HUDEP-2 (cell line): Measurements from ENCODE around the gene RPUSD3.
"Not testable (repeated sequence)": the region's sequence is repeated elsewhere in the genome, so short reads cannot be mapped to it uniquely, and the experiment has no call there.

Experiments used
- DNase-seq, 76 experiments: peaks; one replicate each; lab custom pipeline; 2025; ENCODE audit not compliant: unreplicated experiment in 76 of 76; lab: John Stamatoyannopoulos, UW

RPUSD3 gene

GRCh38 chr3:9866639-9867038 lies 22.8 kb upstream of the RPUSD3 start:
- DNase-seq: no peak

DNA sequence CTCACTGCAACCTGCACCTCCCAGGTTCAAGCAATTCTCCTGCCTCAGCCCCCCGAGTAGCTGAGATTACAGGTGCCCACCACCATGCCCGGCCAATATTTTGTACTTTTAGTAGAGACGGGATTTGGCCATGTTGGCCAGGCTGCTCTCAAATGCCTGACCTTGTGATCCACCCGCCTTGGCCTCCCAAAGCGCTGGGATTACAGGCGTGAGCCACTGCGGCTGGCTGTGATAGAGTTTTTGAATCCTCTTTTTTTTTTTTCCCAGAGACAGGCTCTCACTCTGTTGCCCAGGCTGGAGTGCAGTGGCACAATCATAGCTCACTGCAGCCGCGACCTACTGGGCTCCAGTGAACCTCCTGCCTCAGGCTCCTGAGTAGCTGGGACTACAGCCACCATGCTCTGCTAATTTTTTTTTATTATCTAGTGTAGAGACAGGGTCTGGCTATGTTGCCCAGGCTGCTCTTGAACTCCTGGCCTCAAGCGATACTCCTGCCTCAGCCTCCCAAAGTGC lies 21.4 kb upstream of the RPUSD3 start:
- DNase-seq: not testable (repeated sequence)

DNA sequence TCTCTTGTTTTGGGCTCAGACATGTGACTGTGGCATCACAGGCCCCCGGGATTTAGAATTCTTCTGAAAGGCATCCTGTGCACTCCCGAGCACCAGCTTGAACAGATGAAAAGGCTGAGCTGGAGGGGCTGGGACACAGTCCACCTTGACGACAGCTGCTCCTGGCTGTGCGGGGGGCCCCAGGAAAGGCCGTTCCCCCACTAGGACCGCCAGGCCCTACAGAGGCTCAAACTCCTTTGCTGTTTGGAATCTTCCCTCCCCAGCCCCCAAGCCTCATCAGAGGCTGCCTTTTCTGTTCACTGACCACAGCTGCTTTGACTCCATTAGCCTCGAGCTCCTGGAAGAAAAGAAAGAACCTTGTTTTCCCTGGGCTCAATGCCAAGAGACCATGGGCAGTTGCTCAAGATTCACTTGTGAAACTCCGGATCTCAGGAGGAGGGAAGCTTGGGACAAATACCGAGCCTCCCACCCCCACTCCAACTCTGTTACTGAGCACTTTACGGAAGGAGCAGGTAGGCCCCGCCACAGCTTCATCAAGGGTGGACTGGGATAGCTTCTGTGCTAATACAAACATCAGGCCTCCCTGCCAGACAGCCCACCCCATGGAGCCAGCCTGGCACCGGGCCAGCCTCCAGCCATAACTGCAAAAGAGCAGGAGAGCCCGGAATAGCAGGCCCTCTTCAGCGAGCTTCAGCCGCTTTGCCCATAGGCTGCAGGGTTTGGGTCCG lies 20.6 kb upstream of the RPUSD3 start:
- no peak for DNase-seq

- DNase-seq: no peak
Measured at GRCh38 chr3:9863058-9863772, 19.4 kb upstream of the RPUSD3 start.

DNA sequence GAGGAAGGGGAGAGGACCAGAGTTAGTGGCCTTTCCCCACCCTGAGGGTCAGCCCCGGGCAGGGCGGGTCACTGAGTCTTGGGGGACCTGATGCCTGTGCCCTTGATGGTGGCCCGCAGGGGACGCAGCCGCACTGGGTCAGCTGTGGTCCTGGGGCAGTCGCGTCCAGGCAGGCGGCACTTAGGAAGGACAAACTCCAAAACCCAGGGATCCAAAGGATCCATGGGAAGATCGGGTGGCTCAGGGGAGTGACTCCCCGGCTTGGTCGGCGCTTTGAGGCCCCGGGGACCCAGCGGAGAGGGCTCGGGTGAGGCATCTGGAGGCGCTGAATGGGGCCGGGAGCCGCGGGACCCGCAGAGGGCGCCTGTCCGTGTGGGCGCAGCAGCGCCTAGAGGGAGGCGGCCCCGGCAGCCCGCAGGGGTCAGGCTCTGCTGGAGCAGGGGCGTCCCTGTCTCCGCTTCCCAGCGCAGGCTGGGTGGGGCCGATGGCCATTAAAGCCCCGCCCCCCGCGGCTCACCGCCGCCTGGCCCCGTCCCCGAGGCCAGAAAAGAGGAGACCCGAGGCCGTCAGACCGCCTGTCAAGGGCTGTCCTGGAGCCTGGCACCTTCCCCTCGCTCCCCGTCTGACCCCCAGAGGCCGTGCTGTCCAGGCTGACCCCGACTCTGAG lies 18.7 kb upstream of the RPUSD3 start:
- peak in 39 of 76 experiments; percentile 4 to 59 (median 33) for DNase-seq

GRCh38 chr3:9861626-9862130 lies 17.9 kb upstream of the RPUSD3 start:
- DNase-seq: no peak

- DNase-seq: no peak
Measured at GRCh38 chr3:9861201-9861600, 17.4 kb upstream of the RPUSD3 start.

- no peak for DNase-seq
Measured at GRCh38 chr3:9859530-9860025, 15.8 kb upstream of the RPUSD3 start.

- no peak for DNase-seq
Measured at GRCh38 chr3:9855594-9855993, 11.8 kb upstream of the RPUSD3 start.

DNA sequence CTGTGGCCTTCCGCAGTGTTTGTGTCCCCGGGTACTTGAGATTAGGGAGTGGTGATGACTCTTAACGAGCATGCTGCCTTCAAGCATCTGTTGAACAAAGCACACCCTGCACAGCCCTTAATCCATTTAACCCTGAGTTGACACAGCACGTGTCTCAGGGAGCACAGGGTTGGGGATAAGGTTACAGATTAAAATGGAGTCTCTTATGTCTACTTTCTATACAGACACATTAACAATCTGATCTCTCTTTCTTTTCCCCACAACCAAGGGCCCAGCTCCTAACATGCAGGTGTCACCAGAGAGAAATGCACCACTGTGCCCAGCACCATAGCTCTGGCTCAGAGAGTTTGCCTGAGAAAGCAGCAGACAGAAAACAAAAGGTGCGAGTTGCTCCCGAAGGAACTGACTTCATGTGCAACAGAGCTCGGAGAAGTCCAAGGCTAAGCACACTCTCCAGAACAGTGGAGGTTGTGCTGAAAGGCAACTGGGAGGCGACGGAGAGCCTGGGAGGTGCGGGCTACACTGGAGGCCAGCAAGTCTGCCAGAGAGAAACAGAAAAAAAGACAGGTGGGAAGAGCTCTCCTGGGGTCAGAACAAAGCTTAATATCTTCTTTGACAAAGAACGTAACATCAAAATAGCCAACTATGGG lies 10.6 kb upstream of the RPUSD3 start:
- not testable (repeated sequence) for DNase-seq

DNA sequence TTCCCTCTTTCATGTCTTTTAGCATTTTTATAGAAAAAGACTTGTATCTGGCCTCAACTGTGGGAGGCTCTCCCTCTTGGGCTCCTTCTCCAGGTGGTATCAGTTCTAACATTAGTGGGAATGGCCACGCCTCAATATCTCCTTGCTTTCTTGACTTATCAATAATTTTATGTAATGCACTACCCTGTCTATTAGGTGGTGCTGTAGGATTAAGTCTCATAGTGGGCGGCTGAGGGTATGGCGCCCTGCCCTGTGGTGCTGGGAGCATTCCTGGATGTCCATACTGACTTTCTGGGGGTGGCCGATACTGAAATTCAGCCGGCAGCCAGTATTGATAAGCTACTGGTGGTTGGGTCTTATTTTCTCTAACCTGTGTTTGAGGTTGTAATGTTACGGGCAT lies 8.7 kb upstream of the RPUSD3 start:
- no peak for DNase-seq

GRCh38 chr3:9851926-9852325 lies 8.1 kb upstream of the RPUSD3 start:
- DNase-seq: not testable (repeated sequence)

DNA sequence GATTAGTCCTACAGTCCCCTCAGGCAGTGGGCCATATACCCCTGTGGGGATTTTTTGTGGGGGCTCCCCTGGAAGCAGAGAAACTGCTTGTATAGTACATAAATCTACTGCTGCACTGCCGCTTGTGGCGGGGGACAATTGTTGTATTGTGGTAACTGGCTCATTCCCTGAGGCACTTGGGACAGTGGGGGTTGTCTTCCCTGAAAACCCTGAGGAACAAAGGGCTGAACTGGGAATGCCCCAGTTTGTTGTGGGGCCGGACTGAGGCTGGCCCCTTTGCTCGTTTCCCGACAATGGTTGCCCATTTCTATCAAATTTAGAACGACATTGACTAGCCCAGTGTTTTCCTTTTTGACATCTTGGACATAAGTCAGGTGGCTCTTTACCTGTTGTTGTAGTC lies 7.6 kb upstream of the RPUSD3 start:
- not testable (repeated sequence) for DNase-seq

DNA sequence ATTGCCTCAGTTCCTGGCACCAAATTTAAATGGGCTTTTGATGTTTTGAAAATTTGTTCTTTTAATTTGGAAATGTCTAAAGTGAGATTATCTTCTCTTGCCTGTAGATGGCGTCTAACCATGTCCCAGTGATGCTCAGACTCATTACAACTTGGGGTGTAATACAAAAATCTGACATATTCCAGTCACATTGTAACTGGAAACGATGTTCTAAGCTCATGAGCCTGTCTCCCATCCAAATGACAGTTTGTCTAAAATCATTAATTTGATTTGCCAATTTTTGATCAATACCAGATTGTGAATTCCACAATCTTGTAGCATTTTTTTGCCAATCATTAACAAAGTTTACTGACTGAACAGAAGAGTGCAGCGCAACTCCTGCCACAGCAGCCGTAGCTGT lies 5.1 kb upstream of the RPUSD3 start:
- peak in 12 of 76 experiments; percentile 5 to 39 (median 17) for DNase-seq

DNA sequence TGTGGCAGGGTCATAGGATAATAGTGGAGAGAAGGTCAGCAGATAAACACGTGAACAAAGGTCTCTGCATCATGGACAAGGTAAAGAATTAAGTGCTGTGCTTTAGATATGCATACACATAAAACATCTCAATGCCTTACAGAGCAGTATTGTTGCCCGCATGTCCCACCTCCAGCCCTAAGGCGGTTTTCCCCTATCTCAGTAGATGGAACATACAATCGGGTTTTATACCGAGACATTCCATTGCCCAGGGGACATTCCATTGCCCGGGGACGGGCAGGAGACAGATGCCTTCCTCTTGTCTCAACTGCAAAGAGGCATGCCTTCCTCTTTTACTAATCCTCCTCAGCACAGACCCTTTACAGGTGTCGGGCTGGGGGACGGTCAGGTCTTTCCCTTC lies 4.1 kb upstream of the RPUSD3 start:
- DNase-seq: not testable (repeated sequence)

GRCh38 chr3:9846931-9847488 lies 3.2 kb upstream of the RPUSD3 start:
- DNase-seq: no peak

DNA sequence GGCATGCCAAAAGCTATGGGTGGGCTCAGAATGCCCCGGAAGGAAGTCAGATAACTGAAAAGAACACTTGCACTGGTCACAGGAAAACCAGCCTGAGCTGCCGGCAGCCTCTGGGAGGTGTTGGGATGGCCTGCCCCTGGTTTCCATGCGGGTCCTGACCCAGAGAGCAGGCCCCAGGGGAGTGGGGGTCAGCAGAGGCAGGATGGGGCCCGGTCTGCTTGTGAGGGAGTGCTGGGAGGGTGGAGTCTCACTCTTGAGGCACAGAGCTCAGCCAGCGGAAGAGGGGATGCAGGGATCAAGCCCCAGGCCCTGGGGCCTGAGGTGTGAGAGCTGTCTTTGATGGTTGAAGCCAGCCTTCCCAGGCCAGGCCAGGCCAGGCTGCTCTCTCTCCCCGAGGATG lies 2.4 kb upstream of the RPUSD3 start:
- DNase-seq: no peak

GRCh38 chr3:9841015-9841414 lies 2.8 kb downstream of the RPUSD3 start:
- no peak for DNase-seq

- DNase-seq: no peak
Measured at GRCh38 chr3:9838856-9839255, 5.0 kb downstream of the RPUSD3 start.
